ENCODE measurements around the gene DHRS11.

DNA sequence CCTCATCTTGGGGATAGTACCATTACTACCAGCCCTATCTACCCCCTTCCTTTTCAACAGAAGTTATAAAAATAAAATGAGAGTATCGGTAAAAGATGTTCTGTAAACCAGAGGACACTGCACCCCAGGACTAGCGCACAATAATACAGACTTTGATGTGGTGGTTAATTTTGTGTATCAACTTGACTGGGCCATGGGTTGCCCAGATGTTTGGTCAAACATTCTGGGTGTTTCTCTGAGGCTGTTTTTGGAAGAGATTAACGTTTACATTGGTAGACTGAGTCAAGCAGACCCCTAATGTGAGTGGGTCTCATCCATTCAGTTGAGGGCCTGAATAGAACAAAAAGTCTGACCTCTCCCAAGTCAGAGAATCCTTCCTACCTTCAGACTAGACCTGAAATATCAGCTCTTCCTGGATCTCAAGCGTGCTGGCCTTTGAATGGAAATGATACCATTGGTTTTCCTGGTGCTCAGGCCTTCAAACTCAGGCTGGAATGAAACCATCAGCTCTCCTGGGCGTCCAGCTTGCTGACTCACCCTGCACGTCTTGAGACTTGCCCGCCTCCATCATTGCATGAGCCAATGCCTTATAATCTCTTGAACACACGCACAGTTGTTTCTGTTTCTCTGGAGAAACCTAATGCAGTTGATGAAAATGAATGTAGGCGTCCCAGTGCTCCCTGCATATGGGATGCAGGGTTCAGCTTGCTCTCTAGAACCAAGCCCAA, 19.8 kb downstream of the DHRS11 start:
- no peak for TF ChIP-seq CTCF (IDR thresholded peaks at IDR 0.05)
- TF ChIP-seq POLR2A (IDR thresholded peaks at IDR 0.05): no peak
